ENCODE results near the gene TEX10. TPM values are rescaled to one million over a fixed set of nuclear protein-coding genes. Genes with fewer than 3 reads are reported as not detected.

TEX10 gene
- total RNA-seq, 1 donor from 2014 or later, result 8.3 TPM

- DNase-seq, result no peak
- intact Hi-C loops (cut with micrococcal nuclease), result no loop called here
- ATAC-seq, result no peak
Observed at GRCh38 chr9:100292414-100292813, 60.3 kb downstream of the TEX10 start.

- intact Hi-C loops (cut with micrococcal nuclease), result no loop called here
- ATAC-seq, result no peak
Observed at GRCh38 chr9:100290714-100291113, 62.0 kb downstream of the TEX10 start.

DNA sequence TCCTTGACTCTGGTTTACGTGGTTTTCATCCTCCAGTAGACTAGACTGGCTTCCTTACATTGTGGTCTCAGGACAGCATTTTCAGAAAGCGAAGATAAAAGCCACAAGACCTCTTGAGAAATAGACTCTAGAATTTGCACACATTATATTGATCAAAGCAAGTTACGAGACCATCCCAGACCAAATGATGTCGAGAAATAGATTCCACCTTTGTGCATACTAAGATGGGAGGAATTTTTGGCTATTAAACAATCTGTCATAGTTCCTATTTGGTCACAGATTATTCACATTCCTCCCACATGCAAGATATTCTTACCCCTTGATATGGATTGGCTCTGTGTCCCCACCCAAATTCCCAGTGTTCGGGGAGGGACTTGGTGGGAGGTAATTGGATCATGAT is 65.6 kb downstream of the TEX10 start:
- DNase-seq, result no peak
- ATAC-seq, result no peak
- intact Hi-C loops (cut with micrococcal nuclease), result no loop called here

More at GRCh38 chr9:100290714-100291113, 62.0 kb downstream of the TEX10 start:
- no peak for DNase-seq

GRCh38 chr9:100286257-100286656 is 66.5 kb downstream of the TEX10 start:
- no peak for ATAC-seq
- intact Hi-C loops (cut with micrococcal nuclease), result no loop called here
- no peak for DNase-seq

DNA sequence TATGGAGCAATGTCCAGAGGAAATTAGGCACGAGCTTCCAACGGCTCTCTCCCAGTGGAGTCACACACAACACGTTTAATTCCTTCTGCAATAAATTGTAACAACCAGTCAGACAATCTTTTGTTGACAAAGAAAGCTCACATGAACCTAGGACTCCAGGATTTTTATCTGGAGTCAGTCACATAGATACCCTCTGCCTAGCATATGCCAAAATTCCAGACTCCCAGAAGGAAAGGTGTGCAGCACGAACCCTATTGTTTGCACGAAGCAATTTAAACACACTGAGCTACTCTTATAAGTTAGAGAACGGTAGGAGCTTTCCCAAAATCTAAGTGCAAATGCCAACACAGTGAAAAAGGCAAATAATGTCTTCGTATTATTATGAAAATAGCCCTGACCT is 67.1 kb downstream of the TEX10 start:
- DNase-seq (no peak), ATAC-seq (no peak)
- intact Hi-C loops (cut with micrococcal nuclease), result no loop called here

DNA sequence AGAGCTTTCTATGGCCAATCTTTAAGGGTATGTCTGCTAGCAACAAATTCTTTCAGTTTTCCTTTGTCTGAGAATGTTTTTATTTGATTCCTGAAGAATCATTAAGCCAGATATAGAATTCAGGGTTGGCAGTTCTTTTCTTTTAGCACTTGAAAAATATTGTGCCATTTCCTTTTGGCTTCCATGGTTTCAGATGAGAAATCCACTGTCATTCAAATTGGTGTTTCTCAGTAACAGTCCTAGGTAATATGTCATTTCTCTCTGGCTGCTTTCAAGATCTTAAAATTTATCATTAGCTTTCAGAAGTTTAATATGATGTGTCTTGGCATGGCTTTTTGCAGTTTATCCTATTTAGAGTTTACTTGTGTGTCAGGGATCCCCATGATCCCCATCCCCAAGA is 67.7 kb downstream of the TEX10 start:
- DNase-seq, result no peak
- ATAC-seq, result no peak
- intact Hi-C loops (cut with micrococcal nuclease), result no loop called here

DNA sequence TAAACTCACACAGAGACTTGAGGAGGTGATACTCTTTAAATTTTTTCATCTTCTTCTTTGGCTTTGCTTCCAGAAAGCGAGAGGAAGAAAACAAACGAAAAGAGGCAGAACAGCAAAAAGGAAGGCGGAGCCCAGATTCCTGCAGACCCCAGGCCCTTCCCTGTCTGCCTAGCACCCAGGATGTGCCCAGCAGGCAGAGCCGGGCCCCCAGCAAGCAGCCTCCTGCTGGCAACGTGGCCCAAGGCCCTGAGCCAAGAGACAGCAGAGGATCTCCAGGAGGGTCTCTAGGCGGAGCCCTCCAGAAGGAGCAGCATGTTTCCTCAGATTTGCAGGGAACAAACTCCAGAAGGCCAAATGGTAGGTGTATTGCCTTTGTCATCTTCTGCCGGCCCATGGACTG is 68.5 kb downstream of the TEX10 start:
- ATAC-seq (no peak), DNase-seq (no peak)
- intact Hi-C loops (cut with micrococcal nuclease), result no loop called here

DNA sequence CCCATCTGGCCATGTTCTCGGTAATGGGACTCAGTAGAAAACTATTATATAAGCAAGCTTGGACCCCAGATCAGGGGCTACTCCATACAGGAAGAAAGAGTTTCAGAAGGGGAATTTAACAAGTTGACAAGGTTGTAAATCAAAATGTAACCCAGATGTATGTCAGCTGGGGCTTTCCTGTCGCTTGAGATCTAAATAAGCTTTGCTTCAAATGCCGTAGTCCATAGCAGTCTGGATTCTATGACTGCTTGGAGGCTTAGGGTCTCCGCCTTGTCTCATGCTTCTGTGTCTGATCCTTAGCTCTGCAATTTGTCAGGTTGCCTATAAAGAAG is 70.4 kb downstream of the TEX10 start:
- ATAC-seq (no peak), DNase-seq (no peak)
- intact Hi-C loops (cut with micrococcal nuclease), result no loop called here

GRCh38 chr9:100281676-100282387 is 70.9 kb downstream of the TEX10 start:
- DNase-seq, result no peak
- ATAC-seq, result no peak
- intact Hi-C loops (cut with micrococcal nuclease), result no loop called here

- ATAC-seq (no peak), DNase-seq (no peak)
- intact Hi-C loops (cut with micrococcal nuclease), result no loop called here
Observed at GRCh38 chr9:100281066-100281465, 71.7 kb downstream of the TEX10 start.

- DNase-seq (no peak), ATAC-seq (no peak)
- intact Hi-C loops (cut with micrococcal nuclease), result no loop called here
Observed at GRCh38 chr9:100277166-100277979, 75.4 kb downstream of the TEX10 start.

GRCh38 chr9:100269656-100270055 is 83.1 kb downstream of the TEX10 start:
- DNase-seq, result no peak
- intact Hi-C loops (cut with micrococcal nuclease), result no loop called here

GRCh38 chr9:100268271-100268670 is 84.5 kb downstream of the TEX10 start:
- intact Hi-C loops (cut with micrococcal nuclease), result no loop called here
- ATAC-seq, result no peak

More at GRCh38 chr9:100269656-100270055, 83.1 kb downstream of the TEX10 start:
- ATAC-seq, result no peak

DNA sequence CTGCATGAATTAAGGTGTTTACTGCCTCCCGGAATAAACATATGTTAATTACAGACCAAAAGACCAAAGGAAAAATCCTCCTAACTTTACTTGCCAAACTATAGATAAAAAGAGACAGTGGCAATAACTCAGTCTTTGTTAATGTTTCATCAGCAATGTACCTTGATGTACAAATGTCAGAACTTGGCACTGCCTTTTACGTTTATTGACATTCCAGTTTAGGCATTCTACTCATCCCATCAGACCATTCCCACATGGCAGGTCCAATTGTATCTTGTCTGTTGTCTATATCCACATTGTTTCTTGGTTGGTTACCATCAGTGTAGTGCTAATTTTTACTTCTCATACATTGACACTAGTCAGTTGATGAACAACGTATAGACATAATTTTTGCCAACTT is 85.5 kb downstream of the TEX10 start:
- no peak for DNase-seq
- no peak for ATAC-seq
- intact Hi-C loops (cut with micrococcal nuclease), result no loop called here

More at GRCh38 chr9:100268271-100268670, 84.5 kb downstream of the TEX10 start:
- DNase-seq, result no peak

Other genes with a start within 250 kb of the TEX10 start
- 18.1 TPM for gene MSANTD3, start 74.2 kb upstream of the TEX10 start, total RNA-seq
- gene TMEFF1, start 120.2 kb upstream of the TEX10 start, total RNA-seq, result not detected
- gene CAVIN4, start 225.1 kb upstream of the TEX10 start, total RNA-seq, result 71.6 TPM